ENCODE results near the gene CLEC2L. TPM values are rescaled to one million over a fixed set of nuclear protein-coding genes. Genes with fewer than 3 reads are reported as not detected.

Gene CLEC2L
- total RNA-seq, 1 donor from 2014 or later, result 0.15 TPM

DNA sequence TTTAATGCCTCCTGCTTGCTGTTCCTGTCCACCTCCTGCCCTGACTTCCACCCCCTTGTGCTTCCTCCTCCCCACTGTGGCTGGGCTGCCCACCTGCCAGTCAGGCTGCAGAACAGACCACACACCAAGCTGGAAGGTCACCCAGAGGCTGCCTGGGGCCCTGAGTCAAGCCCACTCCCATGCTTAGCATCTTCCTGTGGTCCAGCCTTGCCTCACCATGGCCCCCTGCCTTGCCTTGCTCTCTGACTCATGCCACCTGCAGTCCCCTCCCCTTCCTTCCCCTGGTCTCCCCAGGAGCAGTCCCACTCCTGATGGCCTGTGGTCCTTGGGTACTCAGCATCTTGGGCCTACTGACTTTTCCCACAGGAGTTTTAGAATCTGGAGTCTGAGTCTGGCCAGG, 2.3 kb downstream of the CLEC2L start:
- no peak overlapping the region for H3K4me3 ChIP-seq
- H3K36me3 ChIP-seq, result no peaks in the 10 kb centered on the region
- peaks cover 65% of the 10 kb centered on the region for H3K27me3 ChIP-seq
- H3K27ac ChIP-seq, result no peak overlapping the region
- no peak overlapping the region for H3K9ac ChIP-seq
- H3K9me3 ChIP-seq (ENCODE audit: low read depth), result no peaks in the 10 kb centered on the region
- no peak overlapping the region for H3K4me2 ChIP-seq
- H3K27me3 Mint-ChIP-seq (ENCODE audit: insufficient read depth, low read depth), result peaks cover 36% of the 10 kb centered on the region
- peaks cover 2% of the 10 kb centered on the region for H3K36me3 Mint-ChIP-seq
- no peak for DNase-seq (ENCODE audit: low spot score)
- TF ChIP-seq, protein P1, sequence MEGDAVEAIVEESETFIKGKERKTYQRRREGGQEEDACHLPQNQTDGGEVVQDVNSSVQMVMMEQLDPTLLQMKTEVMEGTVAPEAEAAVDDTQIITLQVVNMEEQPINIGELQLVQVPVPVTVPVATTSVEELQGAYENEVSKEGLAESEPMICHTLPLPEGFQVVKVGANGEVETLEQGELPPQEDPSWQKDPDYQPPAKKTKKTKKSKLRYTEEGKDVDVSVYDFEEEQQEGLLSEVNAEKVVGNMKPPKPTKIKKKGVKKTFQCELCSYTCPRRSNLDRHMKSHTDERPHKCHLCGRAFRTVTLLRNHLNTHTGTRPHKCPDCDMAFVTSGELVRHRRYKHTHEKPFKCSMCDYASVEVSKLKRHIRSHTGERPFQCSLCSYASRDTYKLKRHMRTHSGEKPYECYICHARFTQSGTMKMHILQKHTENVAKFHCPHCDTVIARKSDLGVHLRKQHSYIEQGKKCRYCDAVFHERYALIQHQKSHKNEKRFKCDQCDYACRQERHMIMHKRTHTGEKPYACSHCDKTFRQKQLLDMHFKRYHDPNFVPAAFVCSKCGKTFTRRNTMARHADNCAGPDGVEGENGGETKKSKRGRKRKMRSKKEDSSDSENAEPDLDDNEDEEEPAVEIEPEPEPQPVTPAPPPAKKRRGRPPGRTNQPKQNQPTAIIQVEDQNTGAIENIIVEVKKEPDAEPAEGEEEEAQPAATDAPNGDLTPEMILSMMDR (IDR thresholded peaks at IDR 0.05), result no peak
- TF ChIP-seq EZH2phosphoT487 (IDR thresholded peaks at IDR 0.05) (no peak), EZH2 (IDR thresholded peaks at IDR 0.05) (no peak)
- no peak overlapping the region for H3K27ac Mint-ChIP-seq
- no peak overlapping the region for H2AFZ ChIP-seq (replicated peaks)
- peaks cover 10% of the 10 kb centered on the region for H3K9me3 Mint-ChIP-seq
- H3K79me2 ChIP-seq (ENCODE audit: low read depth), result no peaks in the 10 kb centered on the region
- peaks cover 7% of the 10 kb centered on the region for H3K4me1 Mint-ChIP-seq
- H3F3A ChIP-seq (ENCODE audit: low read depth), result no peaks in the 10 kb centered on the region
- H4K20me1 ChIP-seq (ENCODE audit: low read depth), result no peaks in the 10 kb centered on the region
- no peak overlapping the region for H3K4me3 Mint-ChIP-seq
- peaks cover under 1% of the 10 kb centered on the region for H3K4me1 ChIP-seq

DNA sequence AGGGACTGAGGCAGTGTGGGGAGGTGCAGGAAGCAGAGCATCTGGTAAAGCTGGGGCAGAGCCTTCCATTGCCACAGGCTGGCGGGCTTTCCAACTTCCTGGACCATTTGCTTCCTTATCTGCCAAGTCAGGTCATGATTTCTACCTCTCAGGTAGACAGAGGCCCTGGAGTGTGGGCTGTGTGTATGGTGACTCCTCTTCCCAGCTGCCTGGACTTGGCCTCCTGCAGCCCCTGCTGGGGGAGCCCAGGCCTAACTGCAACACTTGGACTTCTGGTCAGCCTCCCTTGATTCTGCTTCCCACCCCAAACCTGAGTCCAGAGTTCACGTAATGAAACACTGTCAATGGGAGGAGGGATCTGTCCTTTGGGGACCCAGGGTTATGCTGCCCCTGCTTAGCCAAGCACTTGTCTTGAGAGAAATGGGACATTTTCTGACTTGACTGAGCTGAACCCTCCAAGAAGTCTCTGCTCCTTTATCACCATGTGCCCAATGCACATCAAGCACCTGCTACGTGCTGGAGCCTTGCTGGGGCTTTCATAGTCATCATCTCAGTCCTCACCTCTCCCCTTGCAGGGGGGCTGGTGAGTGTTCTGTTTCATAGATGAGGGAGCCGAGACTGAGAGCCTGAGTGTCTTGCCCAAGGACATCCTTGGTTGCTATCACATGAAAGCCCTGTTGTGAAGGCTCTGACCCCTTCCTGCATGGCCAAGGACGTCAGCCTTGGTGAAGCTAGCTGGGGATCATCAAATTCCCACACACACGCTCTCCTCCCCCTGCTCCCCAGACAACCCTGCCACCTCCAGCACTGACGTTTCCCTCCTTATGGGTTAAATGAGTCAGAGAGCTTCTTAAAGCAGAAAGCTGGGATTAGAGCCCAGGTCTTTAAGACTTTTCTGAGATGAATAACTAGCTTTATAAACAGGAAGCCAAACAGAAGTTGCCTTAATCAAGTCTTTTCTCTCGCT, 3.4 kb downstream of the CLEC2L start:
- no peak for DNase-seq (ENCODE audit: low spot score)
- no peak overlapping the region for H3K27ac ChIP-seq
- Mint-ChIP-seq H3K9me3 (peaks cover 3% of the 10 kb centered on the region), H3K36me3 (peaks cover 2% of the 10 kb centered on the region), H3K27me3 (ENCODE audit: insufficient read depth, low read depth) (peaks cover 29% of the 10 kb centered on the region), H3K4me1 (peaks cover 7% of the 10 kb centered on the region), H3K27ac (no peak overlapping the region), H3K4me3 (no peak overlapping the region)
- H3K27me3 ChIP-seq, result peaks cover 56% of the 10 kb centered on the region
- TF ChIP-seq, protein P1 (IDR thresholded peaks at IDR 0.05), result no peak
- TF ChIP-seq EZH2 (IDR thresholded peaks at IDR 0.05) (no peak), EZH2phosphoT487 (IDR thresholded peaks at IDR 0.05) (no peak)
- H3F3A ChIP-seq (ENCODE audit: low read depth), result no peaks in the 10 kb centered on the region
- no peak overlapping the region for H3K9ac ChIP-seq
- H3K79me2 ChIP-seq (ENCODE audit: low read depth), result no peaks in the 10 kb centered on the region
- H3K36me3 ChIP-seq, result no peaks in the 10 kb centered on the region
- no peaks in the 10 kb centered on the region for H3K9me3 ChIP-seq (ENCODE audit: low read depth)
- no peaks in the 10 kb centered on the region for H4K20me1 ChIP-seq (ENCODE audit: low read depth)
- H3K4me1 ChIP-seq, result peaks cover 4% of the 10 kb centered on the region
- H2AFZ ChIP-seq (replicated peaks), result no peak overlapping the region
- H3K4me3 ChIP-seq, result no peak overlapping the region
- no peak overlapping the region for H3K4me2 ChIP-seq

DNA sequence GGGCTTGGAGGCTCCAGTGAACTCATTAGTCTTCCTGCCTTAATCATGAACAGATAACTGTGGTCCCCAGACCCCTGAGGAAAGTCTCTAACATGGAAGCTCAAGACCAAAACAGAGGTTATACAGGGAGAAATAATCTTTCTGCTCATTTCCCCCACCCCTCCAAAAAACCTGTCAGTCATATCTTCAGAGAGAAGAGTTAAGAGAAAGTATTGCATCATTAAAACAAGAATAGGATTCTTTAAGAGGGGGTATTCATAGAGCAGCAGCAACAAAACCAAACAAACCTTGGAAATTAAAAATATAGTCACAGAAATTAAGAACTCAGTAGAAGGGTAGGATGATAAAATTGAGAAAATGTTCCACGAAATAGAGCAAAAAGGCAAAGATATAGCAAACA, 7.6 kb downstream of the CLEC2L start:
- H3K36me3 Mint-ChIP-seq, result no peaks in the 10 kb centered on the region
- H3K27me3 ChIP-seq, result peaks cover 15% of the 10 kb centered on the region
- no peak overlapping the region for H3K4me3 ChIP-seq
- no peak for DNase-seq (ENCODE audit: low spot score)
- no peaks in the 10 kb centered on the region for H3K9me3 ChIP-seq (ENCODE audit: low read depth)
- H3K36me3 ChIP-seq, result no peaks in the 10 kb centered on the region
- no peaks in the 10 kb centered on the region for H3K79me2 ChIP-seq (ENCODE audit: low read depth)
- peaks cover 4% of the 10 kb centered on the region for H3K27me3 Mint-ChIP-seq (ENCODE audit: insufficient read depth, low read depth)
- peak overlapping the region; percentile 26 for H3K27ac Mint-ChIP-seq
- H3K4me1 Mint-ChIP-seq, result no peaks in the 10 kb centered on the region
- H3K4me1 ChIP-seq, result peaks cover 4% of the 10 kb centered on the region
- H3F3A ChIP-seq (ENCODE audit: low read depth), result no peaks in the 10 kb centered on the region
- H3K4me2 ChIP-seq, result no peak overlapping the region
- H3K9ac ChIP-seq, result no peak overlapping the region
- H4K20me1 ChIP-seq (ENCODE audit: low read depth), result no peaks in the 10 kb centered on the region
- no peak overlapping the region for H3K27ac ChIP-seq
- no peak for TF ChIP-seq EZH2phosphoT487 (IDR thresholded peaks at IDR 0.05)
- TF ChIP-seq EZH2 (IDR thresholded peaks at IDR 0.05), result no peak
- TF ChIP-seq, protein P1 (IDR thresholded peaks at IDR 0.05), result no peak
- no peaks in the 10 kb centered on the region for H3K9me3 Mint-ChIP-seq
- H3K4me3 Mint-ChIP-seq, result no peak overlapping the region
- no peak overlapping the region for H2AFZ ChIP-seq (replicated peaks)
